Panc1 (cell line): ENCODE measurements around the gene GPR61.

Experiments
- CTCF ChIP-seq: fragments of 450-650 bp; IDR thresholded peaks from 2 replicates; pipeline ENCODE4 v1.5.1; 2017; ENCODE audit warnings: mild to moderate bottlenecking
- POLR2AphosphoS5 ChIP-seq: IDR thresholded peaks from 2 replicates; pipeline ENCODE4 v1.6.1; 2012; ENCODE audit warnings: mild to moderate bottlenecking, low read depth, low read length, moderate library complexity
- REST ChIP-seq, 2 experiments: IDR thresholded peaks; 2 replicates each; pipeline ENCODE4 v1.6.1; 2011 to 2012; ENCODE audit warnings: low read depth in 2 of 2, control low read depth in 1 of 2, low read length in 1 of 2, mild to moderate bottlenecking in 1 of 2, moderate library complexity in 1 of 2; ENCODE audit not compliant: insufficient read depth in 1 of 2

- TF ChIP-seq CTCF, result no peak
- TF ChIP-seq POLR2AphosphoS5, result no peak
- no peak for TF ChIP-seq REST (IDR thresholded peaks at IDR 0.05; ENCODE audit: insufficient read depth in 1 of 2, low read depth in 2 of 2, low read length in 1 of 2)
These were observed 27.3 kb downstream of the GPR61 start for GRCh38 chr1:109566982-109567381.
